Measurements from ENCODE around the gene ARCN1. TPM values are rescaled to one million over a fixed set of nuclear protein-coding genes. Genes with fewer than 3 reads are reported as not detected.

Gene ARCN1
- polyA plus RNA-seq, 2 of the 4 experiments (the other 2 are of a cell fraction), result 88.7 to 150 TPM

GRCh38 chr11:118529584-118530175 is 42.5 kb upstream of the ARCN1 start:
- POLR2A ChIA-PET, result no interaction called here
- Histone ChIP-seq H3K4me3 (no peak overlapping the region), H3K4me1 (no peaks in the 10 kb centered on the region), H3K9me3 (no peaks in the 10 kb centered on the region), H3K27ac (no peak overlapping the region), H3K4me2 (peak overlapping the region; percentile 87; the same call in 1 of the 3 replicates)
- no peak for TF ChIP-seq SMC3 (IDR thresholded peaks at IDR 0.05)
- no peak for TF ChIP-seq MAX (IDR thresholded peaks at IDR 0.05)
- no peak for TF ChIP-seq RAD21 (conservative IDR thresholded peaks at IDR 0.05 in 1 of 2, IDR thresholded peaks at IDR 0.05 in 1 of 2)
- no peak for TF ChIP-seq CBX8 (IDR thresholded peaks at IDR 0.05)
- FAIRE-seq (no peak), ATAC-seq (no peak), DNase-seq (ENCODE audit: low read depth in 1 of 2, low spot score in 1 of 2) (no peak)
- CTCF ChIA-PET, result no interaction called here
- 84% methylated on average over 5 of the region's 5 CpGs for WGBS (ENCODE audit: missing lambda C conversion rate)

- Histone ChIP-seq H3K27ac (peak overlapping the region; percentile 62 to 84; a peak in 5 of 6 replicates), H3K4me2 (peak overlapping the region; percentile 87), H3K4me1 (no peaks in the 10 kb centered on the region), H3K4me3 (peak overlapping the region; percentile 66), H3K9me3 (no peaks in the 10 kb centered on the region)
- no peak for TF ChIP-seq FOSL2 (IDR thresholded peaks at IDR 0.05)
- TF ChIP-seq FOSL2 (CRISPR knock-in tag; IDR thresholded peaks at IDR 0.05), result no peak
- no peak for TF ChIP-seq FOSB (CRISPR knock-in tag; IDR thresholded peaks at IDR 0.05)
- no peak for TF ChIP-seq PBX3 (IDR thresholded peaks at IDR 0.05)
- TF ChIP-seq MAFK (IDR thresholded peaks at IDR 0.05; ENCODE audit: partially characterized antibody), result no peak
- no peak for TF ChIP-seq MAZ (IDR thresholded peaks at IDR 0.05; ENCODE audit: borderline replicate concordance, low read depth, low read length)
- TF ChIP-seq KDM5A (IDR thresholded peaks at IDR 0.05), result no peak
- TF ChIP-seq CTCF (IDR thresholded peaks at IDR 0.05), result no peak
- no peak for TF ChIP-seq MAX (IDR thresholded peaks at IDR 0.05)
- TF ChIP-seq POLR2AphosphoS2 (conservative IDR thresholded peaks at IDR 0.05; ENCODE audit: low read length), result no peak
- TF ChIP-seq GATA3 (IDR thresholded peaks at IDR 0.05; ENCODE audit: borderline replicate concordance), result no peak
- TF ChIP-seq MYC (IDR thresholded peaks at IDR 0.05; ENCODE audit: borderline replicate concordance, low read length), result no peak
- no peak for TF ChIP-seq RNF2 (IDR thresholded peaks at IDR 0.05; ENCODE audit: borderline replicate concordance, low read depth)
- TF ChIP-seq USF2 (IDR thresholded peaks at IDR 0.05), result no peak
- ChIA-PET POLR2A (no interaction called here), CTCF (no interaction called here)
- 73% methylated on average over 14 of the region's 31 CpGs for WGBS (ENCODE audit: missing lambda C conversion rate)
- no peak for ATAC-seq
- no peak for FAIRE-seq
- DNase-seq (ENCODE audit: low read depth in 1 of 2, low spot score in 1 of 2), result no peak
Measured at GRCh38 chr11:118530180-118530682, 42.0 kb upstream of the ARCN1 start.
